ENCODE measurements around the gene LRRC41.

GRCh38 chr1:46281021-46281420 lies 22.4 kb downstream of the LRRC41 start:
- TF ChIP-seq, protein P1, sequence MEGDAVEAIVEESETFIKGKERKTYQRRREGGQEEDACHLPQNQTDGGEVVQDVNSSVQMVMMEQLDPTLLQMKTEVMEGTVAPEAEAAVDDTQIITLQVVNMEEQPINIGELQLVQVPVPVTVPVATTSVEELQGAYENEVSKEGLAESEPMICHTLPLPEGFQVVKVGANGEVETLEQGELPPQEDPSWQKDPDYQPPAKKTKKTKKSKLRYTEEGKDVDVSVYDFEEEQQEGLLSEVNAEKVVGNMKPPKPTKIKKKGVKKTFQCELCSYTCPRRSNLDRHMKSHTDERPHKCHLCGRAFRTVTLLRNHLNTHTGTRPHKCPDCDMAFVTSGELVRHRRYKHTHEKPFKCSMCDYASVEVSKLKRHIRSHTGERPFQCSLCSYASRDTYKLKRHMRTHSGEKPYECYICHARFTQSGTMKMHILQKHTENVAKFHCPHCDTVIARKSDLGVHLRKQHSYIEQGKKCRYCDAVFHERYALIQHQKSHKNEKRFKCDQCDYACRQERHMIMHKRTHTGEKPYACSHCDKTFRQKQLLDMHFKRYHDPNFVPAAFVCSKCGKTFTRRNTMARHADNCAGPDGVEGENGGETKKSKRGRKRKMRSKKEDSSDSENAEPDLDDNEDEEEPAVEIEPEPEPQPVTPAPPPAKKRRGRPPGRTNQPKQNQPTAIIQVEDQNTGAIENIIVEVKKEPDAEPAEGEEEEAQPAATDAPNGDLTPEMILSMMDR (IDR thresholded peaks at IDR 0.05): no peak
- TF ChIP-seq EZH2 (IDR thresholded peaks at IDR 0.05; ENCODE audit: borderline replicate concordance, insufficient read depth, low read depth, low read length, poor library complexity, severe bottlenecking): no peak

All from B cell (primary cell).